Activated naive CD4-positive, alpha-beta T cell treated with anti-CD3 and anti-CD28 coated beads, Interleukin-2, amount 50 U/mL, for 16 hours (primary cell): Measurements from ENCODE around the gene TMED4.
A peak's percentile ranks its signal among the peaks of the same experiment; 100 is the strongest.
"Not testable (repeated sequence)": the region's sequence is repeated elsewhere in the genome, so short reads cannot be mapped to it uniquely, and the experiment has no call there.

Experiments used
- DNase-seq: peaks from one replicate; pipeline ENCODE4 v3.0.0-alpha.2; 2020

Gene TMED4

GRCh38 chr7:44568771-44569560, 13.1 kb downstream of the TMED4 start:
- no peak for DNase-seq

DNA sequence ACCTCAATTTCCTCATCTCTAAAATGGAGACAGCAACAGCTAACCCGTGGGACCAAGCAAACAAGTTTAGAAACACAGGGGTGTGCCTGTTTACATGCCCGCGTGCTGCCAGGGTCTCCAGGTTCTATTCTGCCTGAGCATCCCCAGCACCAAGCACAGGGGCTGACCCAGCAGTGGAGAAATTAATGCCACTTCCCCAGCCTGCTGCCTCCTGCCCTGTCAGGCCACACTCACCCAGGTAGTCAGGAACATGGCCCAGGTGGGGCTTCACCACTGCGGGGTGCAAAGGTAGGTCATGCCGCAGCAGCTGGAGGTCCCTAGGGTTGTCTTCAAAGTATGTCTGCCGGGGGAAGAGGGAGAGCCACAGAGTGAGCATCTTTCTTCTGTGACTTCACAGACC, 14.1 kb downstream of the TMED4 start:
- DNase-seq: no peak

GRCh38 chr7:44566680-44567079, 15.4 kb downstream of the TMED4 start:
- no peak for DNase-seq

DNA sequence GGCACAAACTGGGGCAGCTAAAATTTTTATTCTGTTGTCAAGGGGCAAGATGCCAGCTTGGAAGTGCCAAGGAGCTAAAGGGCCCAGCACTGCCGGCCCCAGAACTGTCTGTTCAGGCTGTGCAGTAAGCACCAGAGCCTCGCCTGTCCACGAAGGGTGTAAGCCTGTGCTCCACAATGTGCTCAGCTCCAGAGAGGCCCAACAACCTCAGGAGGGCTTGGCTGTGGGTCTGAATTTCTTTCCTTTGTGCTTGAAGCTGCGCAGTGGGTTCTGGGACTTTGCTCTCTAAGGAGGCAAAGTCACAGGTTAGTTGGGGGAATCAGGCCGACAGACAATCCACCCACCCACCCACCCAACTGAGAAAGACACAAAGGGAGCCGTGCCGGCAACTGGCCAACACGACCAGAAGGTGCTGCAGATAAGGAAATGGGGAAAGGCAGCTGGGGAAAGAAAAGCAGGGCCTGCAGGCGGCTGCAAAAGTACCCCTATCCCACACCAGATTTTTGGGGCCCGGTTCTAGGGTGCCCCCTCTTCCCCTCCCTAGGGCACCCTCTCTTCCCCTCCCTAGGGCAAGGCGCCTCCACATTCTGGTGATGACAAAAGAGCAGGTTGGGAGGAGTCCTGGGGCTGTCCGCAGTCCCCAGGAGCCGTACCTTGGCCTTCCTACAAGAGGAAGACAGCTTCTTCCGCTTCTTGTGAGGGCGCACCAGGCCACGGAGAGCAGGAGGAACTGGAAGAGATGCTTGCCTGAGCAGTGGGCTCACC, 16.1 kb downstream of the TMED4 start:
- no peak for DNase-seq

DNA sequence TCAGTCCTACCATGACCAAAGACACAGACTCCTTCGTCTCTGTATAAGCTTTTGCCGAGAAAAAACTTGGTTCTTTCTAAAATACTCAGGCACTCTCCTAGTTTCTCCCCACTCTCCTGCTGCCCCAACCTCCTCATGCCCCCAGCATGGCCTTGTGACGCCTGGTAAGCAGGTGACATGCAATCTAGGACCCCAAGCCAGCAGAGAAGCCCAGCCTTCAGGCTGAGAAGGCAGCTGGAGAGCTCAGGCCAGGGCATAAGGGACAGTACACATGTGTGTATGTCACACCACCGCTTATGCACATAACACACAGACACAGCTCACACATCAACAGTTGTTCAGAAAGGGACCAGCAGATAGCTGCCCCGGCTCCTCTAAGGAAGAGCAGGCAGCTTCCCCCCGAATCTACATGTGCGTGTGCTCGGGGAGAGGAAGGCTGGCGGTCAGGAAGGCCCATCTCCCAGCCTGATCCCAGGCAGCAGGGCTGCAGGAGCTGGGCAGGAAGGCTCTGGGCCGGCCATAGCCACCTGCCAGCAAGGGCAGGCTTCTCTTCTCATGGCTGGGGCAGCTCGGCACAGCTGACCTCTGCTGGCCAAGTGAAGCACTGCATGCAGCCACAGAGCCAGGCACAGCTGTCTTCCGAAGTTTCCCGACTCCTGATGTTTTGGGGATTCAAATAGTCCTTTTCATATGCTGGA, 16.8 kb downstream of the TMED4 start:
- DNase-seq: peak; percentile 65

DNA sequence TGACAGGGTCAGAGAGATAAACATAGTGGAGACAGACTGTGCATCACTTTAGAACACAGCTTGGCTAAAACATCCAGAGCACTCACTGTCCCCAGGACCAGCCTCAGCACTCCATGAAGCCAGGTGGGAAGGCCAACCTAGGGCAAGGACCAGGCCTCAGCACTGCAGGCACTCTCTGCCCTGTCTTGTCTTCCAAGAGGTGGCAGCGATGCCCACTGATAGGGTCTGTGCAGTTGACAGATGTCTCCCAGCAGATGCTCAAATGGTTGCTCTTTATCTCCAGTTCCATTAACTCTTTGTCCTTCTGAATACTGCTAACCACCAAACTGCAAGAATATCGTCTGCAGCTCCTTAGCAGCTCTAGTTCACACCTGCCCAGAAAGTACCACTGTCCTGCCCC, 17.4 kb downstream of the TMED4 start:
- DNase-seq: no peak

GRCh38 chr7:44563171-44563679, 18.8 kb downstream of the TMED4 start:
- no peak for DNase-seq

DNA sequence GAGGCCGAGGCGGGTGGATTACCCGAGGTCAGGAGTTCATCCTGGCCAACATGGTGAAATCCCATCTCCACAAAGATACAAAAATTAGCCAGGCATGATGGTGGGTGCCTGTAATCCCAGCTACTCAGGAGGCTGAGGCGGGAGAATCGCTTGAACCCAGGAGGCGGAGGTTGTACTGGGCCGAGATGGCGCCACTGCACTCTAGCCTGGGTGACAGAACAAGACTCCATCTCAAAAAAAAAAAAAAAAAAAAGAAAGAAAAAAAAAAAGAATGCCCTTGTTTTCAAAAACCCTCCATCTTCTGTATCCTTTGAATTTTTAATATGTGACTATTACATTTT, 19.4 kb downstream of the TMED4 start:
- not testable (repeated sequence) for DNase-seq

DNA sequence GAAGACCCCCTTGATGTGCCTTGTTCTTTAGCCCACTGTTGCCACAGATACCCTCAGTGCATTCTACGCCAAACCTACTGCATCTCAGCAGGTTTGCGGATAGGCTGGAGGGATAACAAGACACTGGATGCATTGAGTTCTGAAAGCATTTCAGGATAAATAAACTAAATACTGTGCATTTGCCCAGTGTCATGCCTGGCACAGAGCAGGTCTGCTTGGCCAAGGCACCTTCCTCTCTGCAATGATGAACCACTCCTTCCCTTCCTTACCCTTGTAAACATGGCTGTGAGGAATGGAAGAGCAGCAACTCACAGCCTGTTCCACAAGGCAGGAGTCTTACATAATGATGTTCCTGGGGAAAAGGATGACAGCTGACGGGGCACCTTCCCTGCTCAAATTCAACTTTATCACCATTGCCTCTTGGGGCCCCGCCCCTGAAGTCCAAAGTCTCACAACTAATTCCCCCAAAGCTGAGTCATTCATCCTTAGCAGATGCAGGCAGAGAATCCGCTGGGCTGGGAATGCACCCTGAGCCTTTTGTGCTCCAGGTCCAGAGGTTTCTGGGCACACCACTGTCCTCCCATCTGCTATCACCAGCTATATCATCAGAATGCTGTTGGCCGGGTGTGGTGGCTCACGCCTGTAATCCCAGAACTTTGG, 19.9 kb downstream of the TMED4 start:
- DNase-seq: no peak

GRCh38 chr7:44561481-44561880, 20.6 kb downstream of the TMED4 start:
- no peak for DNase-seq

DNA sequence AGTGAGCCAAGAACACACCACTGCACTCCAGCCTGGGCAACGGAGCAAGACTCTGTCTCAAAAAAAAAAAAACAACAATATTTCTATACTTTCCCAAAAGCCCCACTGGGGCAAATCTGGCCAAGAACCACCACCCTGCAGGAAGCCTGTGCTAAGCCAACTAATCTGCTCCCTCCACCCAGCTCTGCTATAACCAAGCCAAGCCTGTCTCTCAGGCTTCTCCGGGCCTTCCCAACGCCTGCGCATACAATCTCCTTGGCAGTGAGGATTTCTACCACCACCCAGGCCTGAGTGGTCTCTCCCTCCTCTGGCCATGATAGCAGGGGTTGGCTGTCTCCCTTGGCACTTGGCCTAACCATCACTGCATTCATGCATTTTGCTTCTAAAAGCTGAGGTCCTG, 22.5 kb downstream of the TMED4 start:
- no peak for DNase-seq

- DNase-seq: no peak
Measured at GRCh38 chr7:44557485-44557884, 24.5 kb downstream of the TMED4 start.

- DNase-seq: no peak
Measured at GRCh38 chr7:44555350-44555749, 26.7 kb downstream of the TMED4 start.

DNA sequence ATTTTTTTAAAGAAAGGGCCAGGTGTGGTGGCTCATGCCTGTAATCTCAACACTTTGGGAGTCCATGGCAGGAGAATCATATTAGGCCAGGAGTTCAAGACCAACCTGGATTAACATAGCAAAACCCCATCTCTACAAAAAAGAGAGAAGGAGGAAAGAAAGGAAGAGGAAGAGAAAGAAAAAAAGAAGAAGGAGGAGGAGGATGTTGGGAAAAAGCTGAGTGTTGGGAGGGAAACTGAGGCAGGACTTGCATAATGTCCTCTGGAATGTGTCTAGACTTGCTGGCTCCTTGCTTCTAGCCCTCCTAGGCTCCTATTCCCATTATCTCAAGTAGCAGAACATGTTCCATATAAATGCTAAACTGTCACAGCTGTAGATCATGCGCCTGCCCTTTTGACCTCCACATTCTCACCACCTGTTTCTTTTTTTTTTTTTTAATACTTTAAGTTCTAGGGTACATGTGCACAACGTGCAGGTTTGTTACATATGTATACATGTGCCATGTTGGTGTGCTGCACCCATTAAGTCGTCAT, 29.5 kb downstream of the TMED4 start:
- not testable (repeated sequence) for DNase-seq

DNA sequence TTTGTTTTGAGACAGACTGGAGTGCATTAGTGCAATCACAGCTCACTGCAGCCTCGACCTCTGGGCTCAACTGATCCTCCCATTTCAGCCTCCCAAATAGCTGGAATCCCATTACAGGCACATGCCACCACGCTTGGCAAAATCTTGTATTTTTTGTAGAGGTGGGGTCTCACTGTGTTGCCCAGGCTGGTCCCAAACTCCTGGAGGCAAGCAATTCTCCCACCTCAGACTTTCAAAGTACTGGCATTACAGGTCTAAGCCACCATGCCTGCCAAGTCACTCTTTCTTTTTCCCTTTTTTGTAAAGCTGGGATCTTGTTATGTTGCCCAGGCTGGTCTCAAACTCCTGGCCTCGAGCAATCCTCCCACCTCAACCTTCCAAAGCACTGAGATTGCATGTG, 32.6 kb downstream of the TMED4 start:
- no peak for DNase-seq

GRCh38 chr7:44548893-44549292, 33.1 kb downstream of the TMED4 start:
- DNase-seq: no peak

DNA sequence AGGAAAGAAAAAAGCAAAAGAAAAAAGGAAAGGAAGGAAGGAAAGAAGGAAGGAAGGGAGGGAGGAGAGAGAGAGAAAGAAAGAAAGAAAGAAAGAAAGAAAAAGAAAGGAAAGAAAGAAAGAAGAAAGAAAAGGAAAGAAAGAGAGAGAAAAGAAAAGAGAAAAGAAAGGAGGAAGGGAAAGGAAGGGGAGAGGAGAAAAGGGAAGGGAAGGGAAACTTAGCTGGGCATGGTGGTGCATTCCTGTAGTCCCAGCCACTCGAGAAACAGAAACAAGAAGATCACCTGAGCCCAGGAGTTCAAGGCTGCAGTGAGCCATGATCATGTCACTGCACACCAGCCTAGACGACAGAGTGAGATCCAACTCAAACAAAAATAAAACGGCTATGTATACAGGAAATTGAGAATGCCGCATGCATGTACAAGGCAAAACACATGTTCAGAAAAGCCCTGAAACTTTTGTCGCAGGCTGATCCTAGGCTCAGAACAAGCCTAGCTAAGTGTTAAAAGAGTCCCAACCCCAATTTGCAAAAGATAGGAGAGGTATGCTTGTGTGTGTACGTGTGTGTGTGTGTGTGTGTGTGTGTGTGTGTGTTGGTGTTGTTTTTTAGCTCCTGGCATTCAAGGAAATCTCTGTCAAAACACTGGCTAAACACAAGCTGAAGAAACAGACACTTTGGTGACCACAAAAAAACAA, 34.3 kb downstream of the TMED4 start:
- DNase-seq: no peak

GRCh38 chr7:44541876-44542610, 40.0 kb downstream of the TMED4 start:
- no peak for DNase-seq

DNA sequence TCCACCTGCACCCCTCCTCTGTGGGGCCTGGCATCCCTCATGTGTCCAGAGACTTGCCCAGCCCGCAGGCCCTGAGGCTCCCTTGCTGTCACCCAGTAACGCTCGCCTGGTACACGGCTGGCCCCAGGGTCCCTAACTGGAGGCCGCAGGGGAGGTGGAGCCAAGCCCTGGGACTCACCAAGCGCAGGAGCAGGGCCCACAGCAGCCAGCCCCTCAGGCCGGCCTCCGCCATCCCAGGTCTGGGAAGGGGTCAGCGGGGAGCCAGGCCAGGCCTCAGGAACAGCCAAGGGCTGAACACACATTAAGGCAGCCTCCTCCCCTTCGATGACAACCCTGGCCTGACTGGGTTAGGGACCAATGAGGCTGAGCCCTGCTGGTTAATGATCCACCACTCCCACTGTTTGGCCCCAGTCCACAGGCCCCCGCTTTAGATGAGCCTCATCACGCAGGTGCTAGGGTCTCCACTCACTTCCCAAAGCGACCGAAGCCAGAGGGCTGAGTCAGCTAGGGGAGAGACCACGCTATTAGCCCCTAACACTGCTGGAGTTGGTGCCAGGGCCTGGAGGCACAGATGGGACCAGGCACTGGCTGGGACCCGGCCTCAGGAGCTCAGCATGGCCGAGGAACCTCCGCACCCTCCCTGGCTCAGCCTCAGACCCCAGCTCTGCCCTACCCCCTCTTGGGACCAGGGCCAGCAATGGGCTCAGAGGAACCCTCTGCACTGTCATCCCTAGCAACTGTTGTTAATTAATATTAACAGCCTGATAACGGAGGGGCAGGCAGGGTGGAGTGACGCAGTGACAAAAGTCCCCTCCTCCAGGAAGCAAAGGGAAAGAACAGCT, 40.8 kb downstream of the TMED4 start, which contains the start of gene NPC1L1:
NPC1L1 (minus strand) TSS at position 303 of the 842 bp plus-strand sequence; CDS start at position 232, 71 bp downstream.
- DNase-seq: no peak

DNA sequence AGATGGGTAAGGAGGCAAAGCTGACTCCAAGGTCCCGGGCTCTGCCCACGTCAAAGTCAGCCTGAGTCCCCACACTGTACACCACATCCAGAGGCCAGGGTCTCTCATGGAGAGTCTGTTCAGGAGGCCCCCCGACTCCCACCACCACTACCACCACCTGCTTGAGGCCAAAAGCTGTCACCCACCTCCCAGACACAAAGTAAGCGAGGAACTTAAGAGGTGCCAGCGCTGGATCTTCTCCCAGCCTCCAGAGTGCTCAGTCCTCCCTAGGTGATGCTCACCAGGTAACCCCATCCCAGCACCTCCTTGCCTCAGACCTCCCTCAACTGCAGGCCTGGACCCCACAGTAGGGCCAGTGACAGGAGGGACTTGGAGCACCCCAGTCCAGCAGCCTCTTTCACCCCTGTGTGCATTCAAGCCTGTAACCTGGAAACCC, 41.4 kb downstream of the TMED4 start:
- no peak for DNase-seq
